Suppressor macrophage (primary cell): ENCODE results near the gene S100A2.
A peak's percentile ranks its signal among the peaks of the same experiment; 100 is the strongest.
"Not testable (repeated sequence)": the region's sequence is repeated elsewhere in the genome, so short reads cannot be mapped to it uniquely, and the experiment has no call there.

Source experiments
- DNase-seq, 4 experiments: peaks; one replicate each; pipeline ENCODE4 v3.0.0-alpha.2; 2020 to 2022

Gene S100A2

GRCh38 chr1:153527683-153528040 is 38.0 kb downstream of the S100A2 start:
- DNase-seq: no peak

- DNase-seq: no peak
These were observed 38.5 kb downstream of the S100A2 start for GRCh38 chr1:153527023-153527682.

GRCh38 chr1:153526132-153526543 is 39.5 kb downstream of the S100A2 start:
- peak; percentile 47 to 70 (median 62) for DNase-seq

GRCh38 chr1:153525088-153525728 is 40.4 kb downstream of the S100A2 start:
- DNase-seq: no peak

- not testable (repeated sequence) for DNase-seq
These were observed 43.1 kb downstream of the S100A2 start for GRCh38 chr1:153522353-153523048.

- not testable (repeated sequence) for DNase-seq
These were observed 43.8 kb downstream of the S100A2 start for GRCh38 chr1:153521808-153522207.

- no peak for DNase-seq
These were observed 44.7 kb downstream of the S100A2 start for GRCh38 chr1:153520818-153521476.

- DNase-seq: not testable (repeated sequence)
These were observed 45.4 kb downstream of the S100A2 start for GRCh38 chr1:153520137-153520691.

- no peak for DNase-seq
These were observed 46.4 kb downstream of the S100A2 start for GRCh38 chr1:153519242-153519641.

GRCh38 chr1:153515504-153516394 is 49.9 kb downstream of the S100A2 start:
- DNase-seq: peak in 3 of 4 experiments; percentile 45 to 64 (median 52)

- DNase-seq: no peak
These were observed 52.0 kb downstream of the S100A2 start for GRCh38 chr1:153513666-153514065.

GRCh38 chr1:153513023-153513422 is 52.6 kb downstream of the S100A2 start:
- DNase-seq: peak in 3 of 4 experiments; percentile 37 to 56 (median 52)
